Colonic mucosa (tissue), 4 donors: ENCODE data around the gene PHF21A. TPM values are rescaled to one million over a fixed set of nuclear protein-coding genes. Genes with fewer than 3 reads are reported as not detected.
"Not testable (repeated sequence)": the region's sequence is repeated elsewhere in the genome, so short reads cannot be mapped to it uniquely, and the experiment has no call there.

Experiments
- DNase-seq: peaks from one replicate; pipeline ENCODE4 v3.0.0-alpha.2; 2020
- H3K27ac ChIP-seq: fragments of 200-600 bp; one replicate; pipeline ENCODE4 v1.8.0; 2021
- H3K27me3 ChIP-seq: fragments of 200-600 bp; one replicate; pipeline ENCODE4 v1.8.0; 2021
- H3K36me3 ChIP-seq: fragments of 200-600 bp; one replicate; pipeline ENCODE4 v1.8.0; 2021
- H3K4me1 ChIP-seq: fragments of 200-600 bp; one replicate; pipeline ENCODE4 v1.8.0; 2021; ENCODE audit warnings: mild to moderate bottlenecking
- H3K4me3 ChIP-seq: fragments of 200-600 bp; one replicate; pipeline ENCODE4 v1.8.0; 2021
- H3K9ac ChIP-seq, 2 donors: one replicate each; pipeline ENCODE4 v1.7.0; 2013; ENCODE audit warnings: control low read depth in 2 of 2, low read depth in 2 of 2, low read length in 2 of 2
- H3K9me3 ChIP-seq: fragments of 200-600 bp; one replicate; pipeline ENCODE4 v1.8.0; 2021
- CTCF ChIP-seq: fragments of 200-600 bp; IDR thresholded peaks from one replicate; pipeline ENCODE4 v1.8.0; 2022; ENCODE audit warnings: antibody characterized with exemption, mild to moderate bottlenecking
- intact Hi-C: fragments of 100-400 bp; cut with DNase I; formaldehyde crosslinking; loops from one replicate; pipeline ENCODE4 v1.14.1; 2022
- total RNA-seq, 2 donors: library from RNA; stranded (reverse); fragmentation: NEBNext Ultra II Directional in 1 of 2; extraction: Animal tissue kit (Norgen Biotek cat#: 25700) in 1 of 2; gene quantifications; one replicate each; pipeline ENCODE4 v1.2.1, GENCODE V29; 2021
- donor health status: healthy.
- donor health status: DM: no; HTN: no; CAD: no.
- donor health status: DM: no; HTN: no; CAD: no.

The PHF21A gene
- total RNA-seq, 2 donors from 2014 or later: 17.0 to 19.1 TPM

- DNase-seq: no peak
- H3K36me3 ChIP-seq: no peaks in the 10 kb centered on the region
- H3K4me3 ChIP-seq: no peak overlapping the region
- no peak overlapping the region for H3K27ac ChIP-seq
- H3K9ac ChIP-seq: no peak overlapping the region
- H3K4me1 ChIP-seq: no peaks in the 10 kb centered on the region
- H3K27me3 ChIP-seq: no peaks in the 10 kb centered on the region
- H3K9me3 ChIP-seq: no peaks in the 10 kb centered on the region
- intact Hi-C loops: no loop called here
- no peak for TF ChIP-seq CTCF
These were observed 216.2 kb downstream of the PHF21A start for GRCh38 chr11:45905095-45905494.

GRCh38 chr11:45904309-45904915, 216.8 kb downstream of the PHF21A start:
- peaks cover 1% of the 10 kb centered on the region for H3K27me3 ChIP-seq
- H3K36me3 ChIP-seq: no peaks in the 10 kb centered on the region
- intact Hi-C loops: no loop called here
- no peak overlapping the region for H3K4me3 ChIP-seq
- H3K4me1 ChIP-seq: peaks cover 3% of the 10 kb centered on the region
- no peak for TF ChIP-seq CTCF
- no peak overlapping the region for H3K27ac ChIP-seq
- no peaks in the 10 kb centered on the region for H3K9me3 ChIP-seq
- DNase-seq: no peak
- no peak overlapping the region for H3K9ac ChIP-seq

- H3K36me3 ChIP-seq: no peaks in the 10 kb centered on the region
- H3K4me3 ChIP-seq: no peak overlapping the region
- H3K4me1 ChIP-seq: peaks cover 8% of the 10 kb centered on the region
- H3K27ac ChIP-seq: no peak overlapping the region
- peaks cover 7% of the 10 kb centered on the region for H3K27me3 ChIP-seq
- no peak for TF ChIP-seq CTCF
- H3K9me3 ChIP-seq: no peaks in the 10 kb centered on the region
- intact Hi-C loops: no loop called here
- no peak overlapping the region for H3K9ac ChIP-seq
- no peak for DNase-seq
These were observed 218.5 kb downstream of the PHF21A start for GRCh38 chr11:45902452-45903380.

GRCh38 chr11:45901626-45902025, 219.6 kb downstream of the PHF21A start:
- intact Hi-C loops: no loop called here
- Histone ChIP-seq H3K36me3 (no peaks in the 10 kb centered on the region), H3K27me3 (peaks cover 7% of the 10 kb centered on the region), H3K4me3 (no peak overlapping the region), H3K4me1 (peaks cover 8% of the 10 kb centered on the region), H3K27ac (no peak overlapping the region), H3K9me3 (no peaks in the 10 kb centered on the region), H3K9ac (no peak overlapping the region)
- DNase-seq: no peak
- TF ChIP-seq CTCF: no peak

- no peaks in the 10 kb centered on the region for H3K9me3 ChIP-seq
- peaks cover 8% of the 10 kb centered on the region for H3K4me1 ChIP-seq
- H3K27ac ChIP-seq: no peak overlapping the region
- no peak overlapping the region for H3K4me3 ChIP-seq
- DNase-seq: no peak
- H3K36me3 ChIP-seq: no peaks in the 10 kb centered on the region
- H3K9ac ChIP-seq: peak overlapping the region; percentile 26 to 60
- intact Hi-C loops: no loop called here
- peaks cover 7% of the 10 kb centered on the region for H3K27me3 ChIP-seq
- TF ChIP-seq CTCF: no peak
These were observed 220.2 kb downstream of the PHF21A start for GRCh38 chr11:45900916-45901617.

GRCh38 chr11:45900175-45900800, 221.0 kb downstream of the PHF21A start:
- not testable (repeated sequence) for H3K27me3 ChIP-seq

More at GRCh38 chr11:45900175-45900800, 221.0 kb downstream of the PHF21A start:
- H3K27ac ChIP-seq, H3K9me3 ChIP-seq, H3K36me3 ChIP-seq, DNase-seq, H3K4me1 ChIP-seq, intact Hi-C loops: not testable (repeated sequence)
- Histone ChIP-seq H3K9ac (peak overlapping the region; percentile 26 to 60), H3K4me3 (peak overlapping the region; percentile 45)
